ENCODE data around the gene LIN28A.

Gene LIN28A

DNA sequence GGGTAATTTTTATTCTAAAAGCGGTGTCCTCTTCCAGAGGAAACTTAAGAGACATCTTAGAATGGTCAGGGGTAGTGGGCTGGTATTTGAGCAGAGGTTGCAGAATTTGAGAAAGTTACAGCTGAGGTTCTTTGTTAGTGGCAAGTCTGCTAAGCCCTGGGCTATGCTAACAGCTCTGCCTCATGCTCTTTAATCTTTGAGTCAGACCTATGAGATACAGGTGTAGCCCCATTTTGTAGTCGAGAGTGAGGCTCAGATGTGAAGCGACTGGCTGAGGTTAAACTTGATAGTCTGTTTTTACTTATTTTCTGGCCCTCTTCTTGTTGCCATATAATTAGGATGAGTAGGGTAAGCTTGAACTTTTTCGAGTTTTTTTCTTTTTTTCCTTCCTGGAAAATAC lies 66.3 kb downstream of the LIN28A start:
- no peak overlapping the region for H3K27ac ChIP-seq
- no peak for DNase-seq (ENCODE audit: low read depth, low spot score)

DNA sequence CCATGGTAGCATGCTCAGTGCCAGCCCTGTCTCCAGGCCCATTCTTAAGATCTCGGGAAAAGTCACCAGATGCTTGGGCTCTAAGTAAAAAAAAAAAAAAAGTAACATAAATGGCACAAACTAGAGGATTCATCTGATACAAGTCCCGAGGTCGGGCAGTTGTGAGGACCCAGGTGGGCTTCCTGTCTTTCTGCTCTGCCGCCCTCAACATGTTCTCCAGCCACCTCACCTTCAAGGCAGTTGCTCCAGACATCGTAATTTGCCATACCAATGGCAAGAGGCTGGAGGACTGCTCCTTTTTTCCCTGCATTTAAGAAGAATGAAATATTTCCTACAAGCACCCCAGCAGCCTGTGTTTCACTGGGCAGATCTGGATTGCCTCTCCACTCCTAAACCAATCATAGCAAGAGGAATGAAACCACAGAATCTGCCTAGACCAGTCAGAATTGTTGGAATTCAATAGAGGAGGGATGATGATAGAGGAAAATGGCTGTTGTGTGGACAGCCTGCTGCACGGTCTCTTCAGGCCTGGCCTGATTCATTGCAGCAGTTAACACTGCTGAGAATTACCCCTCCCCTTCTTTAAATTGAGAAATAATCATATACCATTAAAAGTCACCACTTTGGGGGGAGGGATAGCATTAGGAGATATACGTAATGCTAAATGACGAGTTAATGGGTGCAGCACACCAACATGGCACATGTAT lies 67.0 kb downstream of the LIN28A start:
- DNase-seq (ENCODE audit: low read depth, low spot score): no peak
- no peak overlapping the region for H3K27ac ChIP-seq

DNA sequence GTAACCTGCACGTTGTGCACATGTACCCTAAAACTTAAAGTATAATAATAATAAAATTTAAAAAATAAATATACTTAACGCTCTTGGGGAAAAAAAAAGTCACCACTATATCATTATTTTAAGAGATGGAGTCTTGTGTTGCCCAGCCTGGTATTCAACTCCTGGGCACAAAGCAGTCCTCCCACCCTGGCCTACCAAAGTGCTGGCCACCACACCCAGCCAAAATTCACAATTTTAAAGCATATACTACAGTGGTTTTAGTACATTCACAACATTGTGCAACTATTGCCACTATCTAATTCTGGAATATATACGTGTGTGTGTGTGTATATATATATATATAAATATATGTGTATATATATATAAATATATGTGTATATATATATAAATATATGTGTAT lies 67.5 kb downstream of the LIN28A start:
- no peak overlapping the region for H3K27ac ChIP-seq
- no peak for DNase-seq (ENCODE audit: low read depth, low spot score)

DNA sequence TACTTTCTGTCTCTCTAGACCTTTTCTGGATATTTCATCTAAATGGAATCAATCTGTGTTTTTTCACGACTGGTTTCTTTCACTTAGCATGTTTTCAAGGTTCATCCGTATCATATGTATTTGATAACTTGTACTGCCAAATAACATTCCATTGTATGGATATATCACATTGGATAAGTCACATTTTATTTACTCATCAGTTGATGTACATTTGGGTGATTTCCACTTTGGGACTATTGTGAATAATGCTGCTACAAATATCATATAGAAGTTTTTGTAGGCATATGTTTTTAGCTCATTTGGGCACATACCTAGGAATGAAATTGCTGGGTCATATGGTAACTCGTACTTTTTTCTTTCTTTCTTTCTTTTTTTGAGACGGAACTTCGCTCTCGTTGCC lies 68.4 kb downstream of the LIN28A start:
- DNase-seq (ENCODE audit: low read depth, low spot score): no peak
- no peak overlapping the region for H3K27ac ChIP-seq

Measured in epithelial cell of prostate (primary cell).